GM12865 (cell line): ENCODE results near the gene CLDN20.

ENCODE experiments used
- DNase-seq: peaks from one replicate; pipeline ENCODE4 v3.0.0; 2010; ENCODE audit warnings: low read depth
- H3K4me3 ChIP-seq: 2 replicates; pipeline ENCODE4 v1.5.1; 2011; ENCODE audit warnings: mild to moderate bottlenecking, low read depth, low read length, control low read depth
- TF ChIP-seq, protein P1 (sequence below): IDR thresholded peaks from 2 replicates; pipeline ENCODE4 v1.5.1; 2011; ENCODE audit warnings: low read length, control low read depth, low read depth, inconsistent platforms; ENCODE audit not compliant: insufficient read depth; ENCODE audit errors: missing control alignments

The CLDN20 gene

DNA sequence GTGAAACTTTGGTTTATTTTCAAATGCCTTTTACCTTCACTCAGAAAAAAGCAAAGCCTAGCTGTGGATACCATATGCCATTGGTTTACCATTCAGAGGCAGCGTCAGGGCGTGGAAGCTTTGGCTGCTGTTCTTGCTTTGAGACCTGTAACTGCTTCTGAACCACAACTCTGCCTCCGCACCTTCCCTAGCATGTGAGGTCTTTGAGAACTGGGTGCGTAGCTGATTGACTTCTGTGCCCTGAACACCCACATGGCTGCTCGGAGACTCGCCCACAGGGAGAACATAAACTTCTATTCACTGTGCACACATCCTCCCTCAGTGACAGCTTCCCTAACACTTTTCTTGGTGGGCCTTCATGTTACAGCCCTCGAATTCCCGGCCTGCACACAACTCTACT lies 11.2 kb upstream of the CLDN20 start:
- no peak overlapping the region for H3K4me3 ChIP-seq
- no peak for DNase-seq
- TF ChIP-seq, protein P1, sequence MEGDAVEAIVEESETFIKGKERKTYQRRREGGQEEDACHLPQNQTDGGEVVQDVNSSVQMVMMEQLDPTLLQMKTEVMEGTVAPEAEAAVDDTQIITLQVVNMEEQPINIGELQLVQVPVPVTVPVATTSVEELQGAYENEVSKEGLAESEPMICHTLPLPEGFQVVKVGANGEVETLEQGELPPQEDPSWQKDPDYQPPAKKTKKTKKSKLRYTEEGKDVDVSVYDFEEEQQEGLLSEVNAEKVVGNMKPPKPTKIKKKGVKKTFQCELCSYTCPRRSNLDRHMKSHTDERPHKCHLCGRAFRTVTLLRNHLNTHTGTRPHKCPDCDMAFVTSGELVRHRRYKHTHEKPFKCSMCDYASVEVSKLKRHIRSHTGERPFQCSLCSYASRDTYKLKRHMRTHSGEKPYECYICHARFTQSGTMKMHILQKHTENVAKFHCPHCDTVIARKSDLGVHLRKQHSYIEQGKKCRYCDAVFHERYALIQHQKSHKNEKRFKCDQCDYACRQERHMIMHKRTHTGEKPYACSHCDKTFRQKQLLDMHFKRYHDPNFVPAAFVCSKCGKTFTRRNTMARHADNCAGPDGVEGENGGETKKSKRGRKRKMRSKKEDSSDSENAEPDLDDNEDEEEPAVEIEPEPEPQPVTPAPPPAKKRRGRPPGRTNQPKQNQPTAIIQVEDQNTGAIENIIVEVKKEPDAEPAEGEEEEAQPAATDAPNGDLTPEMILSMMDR: no peak

GRCh38 chr6:155253337-155253736 lies 10.5 kb upstream of the CLDN20 start:
- no peak overlapping the region for H3K4me3 ChIP-seq
- no peak for DNase-seq
- TF ChIP-seq, protein P1: no peak

GRCh38 chr6:155254139-155254538 lies 9.7 kb upstream of the CLDN20 start:
- no peak for DNase-seq
- TF ChIP-seq, protein P1: no peak

DNA sequence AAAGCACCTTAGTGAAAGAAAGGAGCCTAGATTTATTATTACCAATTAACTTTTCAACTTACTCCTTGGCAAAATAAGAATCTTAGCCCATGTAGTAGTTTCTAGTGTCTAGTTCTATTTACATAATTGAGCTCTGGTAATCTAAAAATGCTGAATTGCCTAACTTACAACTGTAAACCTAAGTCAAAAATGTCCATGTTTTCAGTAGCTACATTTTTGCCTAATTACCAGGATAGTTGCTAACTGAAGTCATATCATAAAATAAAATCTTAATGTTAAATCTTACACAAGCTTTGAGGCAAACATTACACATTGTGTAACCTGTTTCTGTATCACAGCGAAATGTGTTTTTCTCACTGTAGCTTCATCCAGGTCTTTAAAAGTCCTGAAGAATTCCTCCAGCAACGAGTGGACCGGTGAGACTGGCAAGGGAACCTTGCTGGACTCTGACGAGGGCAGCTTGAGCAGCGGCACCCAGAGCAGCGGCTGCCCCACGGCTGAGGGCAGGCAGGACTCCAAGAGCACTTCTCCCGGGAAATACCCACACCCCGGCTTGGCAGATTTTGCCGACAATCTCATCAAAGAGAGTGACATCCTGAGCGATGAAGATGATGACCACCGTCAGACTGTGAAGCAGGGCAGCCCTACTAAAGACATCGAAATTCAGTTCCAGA lies 7.6 kb upstream of the CLDN20 start:
- DNase-seq: no peak
- TF ChIP-seq, protein P1: no peak
- no peak overlapping the region for H3K4me3 ChIP-seq

More at GRCh38 chr6:155254139-155254538, 9.7 kb upstream of the CLDN20 start:
- H3K4me3 ChIP-seq: no peak overlapping the region

- no peak overlapping the region for H3K4me3 ChIP-seq
- TF ChIP-seq, protein P1: no peak
- no peak for DNase-seq
Measured at GRCh38 chr6:155257796-155258195, 6.0 kb upstream of the CLDN20 start.

DNA sequence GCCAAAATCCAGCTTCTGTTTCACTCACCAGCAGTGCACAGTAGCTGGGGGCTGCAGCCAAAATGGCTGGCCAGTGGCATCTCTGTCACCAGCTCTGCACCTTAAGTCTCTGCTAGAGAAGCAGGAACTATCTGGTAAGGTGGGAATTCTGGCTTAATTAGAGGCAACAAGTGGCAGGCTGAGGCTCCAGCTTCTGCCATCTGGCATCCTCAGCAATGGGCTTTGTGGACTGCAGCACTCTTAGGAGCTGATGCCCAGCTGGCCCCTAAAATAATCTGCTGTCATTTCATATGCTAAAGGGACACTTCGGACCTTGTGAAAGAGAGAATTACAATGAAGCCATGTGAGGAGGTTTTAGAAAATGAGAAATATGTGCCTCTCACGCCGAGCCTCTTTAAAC lies 4.6 kb upstream of the CLDN20 start:
- TF ChIP-seq, protein P1: no peak
- DNase-seq: no peak

GRCh38 chr6:155259897-155260296 lies 3.9 kb upstream of the CLDN20 start:
- TF ChIP-seq, protein P1: no peak
- H3K4me3 ChIP-seq: no peak overlapping the region
- no peak for DNase-seq

More for the DNA sequence above, 4.6 kb upstream of the CLDN20 start:
- H3K4me3 ChIP-seq: no peak overlapping the region
